Fibroblast of skin of right biceps (primary cell): Measurements from ENCODE around the gene USP14.
"Not testable (repeated sequence)": the region's sequence is repeated elsewhere in the genome, so short reads cannot be mapped to it uniquely, and the experiment has no call there.

Experiments
- DNase-seq: peaks from one replicate; pipeline ENCODE4 v3.0.0-alpha.2; 2013

USP14 gene

DNA sequence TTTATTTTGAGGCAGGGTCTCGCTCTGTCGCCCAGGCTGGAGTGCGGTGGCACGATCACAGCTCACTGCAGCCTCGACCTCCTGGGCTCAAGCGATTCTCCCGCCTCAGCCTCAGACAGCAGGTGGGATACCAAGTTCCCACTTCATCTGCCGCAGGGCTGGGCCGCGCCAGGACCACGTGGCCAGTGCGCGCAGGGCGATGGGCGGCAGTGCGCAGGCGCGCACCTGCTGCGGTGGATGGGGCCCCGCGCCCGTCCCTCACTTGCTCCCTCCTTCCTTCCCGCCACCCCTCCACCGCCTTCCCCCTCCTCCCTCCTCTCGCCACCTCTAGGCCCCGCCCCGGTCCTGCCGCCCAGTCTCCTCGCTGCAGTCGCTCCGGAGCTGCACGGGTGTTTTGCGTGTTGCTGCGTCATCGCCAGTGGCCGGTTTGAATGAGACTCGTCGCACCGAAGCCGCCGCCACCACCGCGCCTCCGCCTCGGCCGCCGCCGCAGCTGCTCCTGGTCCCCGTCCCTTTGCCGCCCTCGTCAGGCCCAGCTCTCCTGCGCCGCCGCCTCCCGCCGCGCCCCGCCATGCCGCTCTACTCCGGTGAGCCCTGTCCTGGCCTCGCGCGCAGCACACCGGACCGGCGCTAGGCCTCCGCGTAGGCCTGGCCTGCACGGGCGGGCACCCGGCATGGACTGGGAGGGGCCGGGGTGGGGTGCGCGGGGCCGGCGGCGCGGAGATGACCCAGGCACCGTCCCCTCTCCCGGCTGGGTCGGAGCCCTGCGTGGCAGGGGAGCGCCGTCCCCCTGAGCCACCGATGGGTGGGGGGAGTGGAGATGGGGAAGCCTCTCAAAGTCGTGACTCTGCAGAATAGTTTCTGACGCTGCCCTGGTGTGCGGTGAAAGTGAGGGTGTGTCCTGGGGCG, at the start of gene USP14:
Gene USP14 (plus strand): TSS at position 430 of the 909 bp plus-strand sequence. CDS start 142 bp downstream, at position 572.
- DNase-seq = peak; percentile 97

DNA sequence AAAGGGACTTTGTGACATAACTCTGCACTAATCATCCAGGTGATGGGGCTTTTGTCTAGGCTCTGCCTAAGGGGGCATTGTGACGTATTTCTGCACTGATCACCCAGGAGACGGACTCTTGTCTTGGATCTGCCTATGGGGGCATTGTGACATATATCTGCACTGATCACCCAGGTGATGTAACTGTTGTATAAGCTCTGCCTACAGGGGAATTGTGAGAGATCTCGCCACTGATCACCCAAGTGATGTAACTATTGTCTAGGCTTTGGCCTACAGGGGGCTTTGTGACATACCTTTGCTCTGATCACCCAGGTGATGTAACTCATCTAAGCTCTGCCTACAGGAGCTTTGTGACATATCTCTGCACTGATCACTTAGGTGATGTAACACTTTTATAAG, 49.7 kb upstream of the USP14 start:
- DNase-seq = not testable (repeated sequence)

DNA sequence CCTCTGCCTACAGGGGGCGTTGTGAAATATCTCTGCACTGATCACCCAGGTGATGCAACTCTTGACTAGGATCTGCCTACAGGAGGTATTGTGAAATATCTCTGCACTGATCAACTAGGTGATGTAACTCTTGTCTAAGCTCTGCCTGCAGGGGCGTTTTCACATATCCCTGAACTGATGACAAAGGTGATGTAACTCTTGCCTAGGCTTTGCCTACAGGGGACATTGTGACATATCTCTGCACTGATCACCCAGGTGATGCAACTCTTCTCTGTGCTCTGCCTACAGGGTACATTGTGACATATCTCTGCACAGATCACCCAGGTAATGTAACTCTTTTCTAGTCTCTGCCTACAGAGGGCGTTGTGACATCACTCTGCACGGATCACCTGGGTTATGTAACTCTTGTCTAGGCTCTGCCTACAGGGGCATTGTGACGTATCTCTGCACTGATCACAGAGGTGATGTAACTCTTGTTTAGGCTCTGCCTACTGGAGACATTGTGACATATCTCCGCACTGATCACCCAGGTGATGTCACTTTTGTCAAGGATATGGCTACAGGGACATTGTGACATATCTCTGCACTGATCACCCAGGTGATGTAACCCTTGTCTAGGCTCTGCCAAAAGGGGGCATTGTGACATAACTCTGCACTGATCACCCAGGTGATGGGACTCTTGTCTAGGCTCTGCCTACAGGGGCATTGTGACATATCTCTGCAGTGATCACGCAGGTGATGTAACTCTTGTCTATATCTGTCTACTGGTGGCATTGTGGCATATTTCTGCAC, 49.0 kb upstream of the USP14 start:
- peak; percentile 34 for DNase-seq

DNA sequence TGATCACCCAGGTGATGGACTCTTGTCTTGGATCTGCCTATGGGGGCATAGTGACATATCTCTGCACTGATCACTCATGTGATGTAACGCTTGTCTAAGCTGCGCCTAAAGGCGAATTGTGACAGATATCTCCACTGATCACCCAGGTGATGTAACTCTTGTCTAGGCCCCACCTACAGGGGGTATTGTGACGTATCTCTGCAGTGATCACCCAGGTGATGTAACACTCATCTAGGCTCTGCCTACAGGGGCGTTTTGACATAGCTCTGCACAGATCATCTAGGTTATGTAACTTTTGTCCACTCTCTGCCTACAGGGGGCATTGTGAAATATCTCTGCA, 48.5 kb upstream of the USP14 start:
- not testable (repeated sequence) for DNase-seq

- DNase-seq = not testable (repeated sequence)
Measured at GRCh38 chr18:110351-111201, 47.8 kb upstream of the USP14 start.

DNA sequence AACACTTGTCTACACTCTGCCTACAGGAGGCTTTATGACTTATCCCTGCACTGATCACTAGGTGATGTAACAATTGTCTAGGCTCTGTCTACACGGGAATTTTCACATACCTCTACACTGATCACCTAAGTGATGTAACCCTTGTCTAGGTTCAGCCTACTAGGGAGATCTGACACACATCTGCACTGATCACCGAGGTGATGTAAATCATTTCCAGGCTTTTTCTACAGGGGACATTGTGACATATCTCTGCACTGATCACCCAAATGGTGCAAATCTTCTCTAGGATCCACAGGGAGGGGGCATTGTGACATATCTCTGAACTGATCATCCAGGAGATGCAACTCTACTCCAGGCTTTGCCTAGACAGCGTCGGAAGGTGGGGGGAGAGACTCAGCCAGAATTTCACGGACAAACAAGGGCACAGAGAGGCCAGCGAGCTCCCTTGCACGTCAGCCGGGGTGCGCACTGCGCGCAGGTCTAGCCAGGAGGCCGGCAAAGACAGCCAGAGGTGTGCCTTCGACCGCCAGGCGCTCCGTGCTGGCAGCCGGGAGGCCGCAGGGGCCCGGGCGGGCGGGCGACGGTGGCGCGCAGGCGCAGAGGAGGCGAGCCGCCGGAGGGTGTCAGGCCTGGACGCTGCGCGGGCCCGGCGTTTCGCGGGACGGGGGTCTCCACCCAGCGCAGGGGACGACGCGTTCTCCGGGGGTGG, 46.9 kb upstream of the USP14 start:
- peak; percentile 60 for DNase-seq

DNA sequence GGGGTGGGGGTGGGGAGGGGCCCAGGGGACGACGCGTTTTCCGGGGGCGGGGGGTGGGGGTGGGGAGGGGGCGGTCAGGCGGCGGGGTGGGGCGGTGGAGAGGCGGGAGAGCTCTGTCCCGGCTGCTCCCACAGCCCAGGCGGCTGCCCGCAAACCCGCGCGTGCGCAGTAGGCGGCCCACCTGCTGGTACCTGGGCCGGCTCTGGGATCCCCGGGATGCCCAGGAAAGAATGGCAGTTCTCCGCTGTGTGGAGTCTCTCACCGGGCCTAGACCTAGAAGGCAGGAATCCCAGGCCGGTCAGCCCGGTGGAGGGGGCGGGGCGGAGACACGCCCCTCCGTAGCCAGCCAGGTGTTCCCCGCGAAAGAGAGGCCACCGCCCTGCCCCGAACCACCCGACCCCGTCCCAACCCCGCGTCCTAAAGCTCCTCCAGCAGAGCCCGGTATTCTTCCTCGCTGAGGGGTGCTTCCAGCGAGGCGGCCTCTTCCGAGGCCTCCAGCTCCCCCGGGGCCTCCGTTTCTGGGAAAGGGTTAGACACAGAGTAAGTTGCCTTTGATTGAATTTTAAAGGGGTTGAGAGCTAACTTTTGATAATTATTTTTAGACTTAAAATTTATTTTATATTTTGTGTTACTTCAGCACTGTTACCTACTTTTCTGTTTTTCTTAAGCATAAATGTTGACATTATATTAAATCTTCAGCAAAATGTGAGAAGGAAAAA, 46.2 kb upstream of the USP14 start:
- not testable (repeated sequence) for DNase-seq

GRCh38 chr18:120539-121260, 37.7 kb upstream of the USP14 start:
- not testable (repeated sequence) for DNase-seq

GRCh38 chr18:135045-135444, 23.3 kb upstream of the USP14 start:
- no peak for DNase-seq

GRCh38 chr18:136433-136832, 21.9 kb upstream of the USP14 start:
- DNase-seq = peak; percentile 1

GRCh38 chr18:137327-137726, 21.0 kb upstream of the USP14 start:
- no peak for DNase-seq

GRCh38 chr18:140670-141266, 17.6 kb upstream of the USP14 start:
- no peak for DNase-seq

- not testable (repeated sequence) for DNase-seq
Measured at GRCh38 chr18:142624-143296, 15.6 kb upstream of the USP14 start.

DNA sequence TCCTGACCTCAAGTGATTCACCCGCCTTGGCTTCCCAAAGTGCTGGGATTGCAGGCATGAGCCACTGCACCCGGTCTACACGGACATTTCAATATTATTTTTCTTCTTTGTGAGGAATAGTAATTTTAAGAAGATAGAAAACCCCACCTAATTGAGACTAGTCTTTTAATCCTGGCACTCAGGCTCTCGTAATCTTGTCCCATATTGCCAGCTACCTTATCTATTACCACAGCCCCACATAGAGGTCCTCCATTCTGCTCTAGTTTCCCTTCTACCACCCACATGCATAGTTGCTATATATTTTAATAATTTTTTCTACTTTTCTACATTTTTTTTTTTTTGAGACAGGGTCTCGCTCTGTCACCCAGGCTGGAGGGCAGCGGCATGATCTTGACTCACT, 9.5 kb upstream of the USP14 start:
- DNase-seq = no peak

- DNase-seq = peak; percentile 19
Measured at GRCh38 chr18:154151-154550, 4.2 kb upstream of the USP14 start.

DNA sequence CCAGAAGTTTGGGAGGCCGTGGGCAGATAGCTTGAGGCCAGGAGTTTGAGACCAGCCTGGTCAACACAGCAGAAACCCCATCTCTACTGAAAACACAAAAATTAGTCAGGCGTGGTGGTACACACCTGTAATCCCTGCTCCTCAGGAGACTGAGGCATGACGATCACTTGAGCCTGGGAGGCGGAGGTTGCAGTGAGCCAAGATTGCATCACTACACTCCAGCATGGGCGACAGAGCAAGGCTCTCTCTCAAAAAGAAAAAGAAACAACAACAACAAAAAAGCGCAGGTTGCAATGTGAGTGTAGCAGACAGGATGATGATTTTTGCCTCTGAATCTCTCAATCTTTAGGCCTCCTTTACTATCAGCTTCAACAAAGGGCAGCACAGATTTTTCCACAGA, 2.7 kb upstream of the USP14 start:
- no peak for DNase-seq

DNA sequence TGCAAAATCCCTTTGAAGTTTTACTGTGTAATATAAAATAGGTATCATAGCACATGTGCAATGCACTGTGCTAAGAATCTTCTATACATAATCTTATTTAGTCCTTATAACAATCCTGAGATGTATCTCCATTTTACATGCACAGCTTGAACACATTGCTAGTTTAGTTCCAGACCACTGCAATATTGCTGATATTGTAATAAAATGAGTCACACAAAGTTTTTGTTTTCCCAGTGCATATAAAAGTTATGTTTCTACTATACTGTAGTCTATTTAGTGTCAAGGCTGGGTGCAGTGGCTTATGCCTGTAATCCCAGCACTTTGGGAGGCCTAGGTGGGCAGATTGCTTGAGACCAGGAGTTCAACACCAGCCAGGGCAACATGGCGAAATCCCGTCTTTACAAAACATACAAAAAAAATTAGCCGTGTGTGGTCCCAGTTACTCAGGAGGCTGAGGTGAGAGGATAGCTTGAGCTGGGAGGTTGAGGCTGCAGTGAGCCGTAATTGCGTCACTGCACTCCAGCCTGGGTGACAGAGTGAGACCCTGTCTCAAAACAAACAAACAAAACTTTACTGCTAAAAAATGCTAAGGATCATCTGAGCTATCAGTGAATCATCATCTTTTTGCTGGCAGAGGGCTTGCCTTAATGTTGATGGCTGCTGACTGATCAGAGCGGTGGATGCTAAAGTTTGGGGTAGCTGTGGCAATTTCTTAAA, 1.7 kb upstream of the USP14 start:
- no peak for DNase-seq

- peak; percentile 10 for DNase-seq
Measured at GRCh38 chr18:159037-159652, 788 bp downstream of the USP14 start.

GRCh38 chr18:159933-160332, 1.6 kb downstream of the USP14 start:
- no peak for DNase-seq
